Stomach smooth muscle (tissue), 2 donors: ENCODE results near the gene ZFP36.
A peak's percentile ranks its signal among the peaks of the same experiment; 100 is the strongest.
"Not testable (repeated sequence)": the region's sequence is repeated elsewhere in the genome, so short reads cannot be mapped to it uniquely, and the experiment has no call there.

Source experiments
- H3K27ac ChIP-seq: one replicate; pipeline ENCODE4 v1.7.0; 2013; ENCODE audit warnings: mild to moderate bottlenecking, low read length, inconsistent platforms
- H3K27me3 ChIP-seq, 2 donors: one replicate each; pipeline ENCODE4 v1.7.0; 2013; ENCODE audit warnings: low read length in 2 of 2; ENCODE audit not compliant: insufficient read depth in 2 of 2, control insufficient read depth in 1 of 2
- H3K36me3 ChIP-seq, 2 donors: one replicate each; pipeline ENCODE4 v1.7.0; 2013; ENCODE audit warnings: low read length in 2 of 2; ENCODE audit not compliant: control insufficient read depth in 2 of 2, insufficient read depth in 2 of 2
- H3K4me1 ChIP-seq: one replicate; pipeline ENCODE4 v1.7.0; 2013; ENCODE audit warnings: low read length; ENCODE audit not compliant: control insufficient read depth, insufficient read depth
- H3K4me3 ChIP-seq, 2 donors: one replicate each; pipeline ENCODE4 v1.7.0; 2013; ENCODE audit warnings: low read length in 2 of 2
- H3K9ac ChIP-seq, 2 donors: one replicate each; pipeline ENCODE4 v1.7.0; 2013; ENCODE audit warnings: low read length in 2 of 2, mild to moderate bottlenecking in 1 of 2
- H3K9me3 ChIP-seq, 2 donors: one replicate each; pipeline ENCODE4 v1.7.0; 2013; ENCODE audit warnings: low read length in 2 of 2; ENCODE audit not compliant: control insufficient read depth in 2 of 2
- donor health status: healthy.
- donor health status: Pancreatic carcinoma.

Gene ZFP36

DNA sequence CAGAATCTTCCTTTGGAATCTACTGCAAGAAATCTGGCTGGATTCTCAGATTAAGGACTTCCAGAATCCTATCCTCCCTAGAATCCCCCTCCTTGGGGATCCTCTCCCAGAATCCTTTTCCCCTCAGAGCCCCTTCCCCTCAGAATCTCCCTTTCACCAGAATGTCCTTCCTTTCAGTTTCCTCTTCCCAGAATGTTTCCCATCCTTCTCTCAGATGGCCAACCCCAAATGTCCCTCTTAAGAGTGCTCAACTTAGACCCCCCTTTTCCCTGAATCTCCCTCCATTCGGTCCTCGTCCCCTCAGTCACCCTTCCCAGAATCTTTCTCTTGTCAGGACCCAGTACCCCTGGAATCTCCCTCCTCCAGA, 29.7 kb downstream of the ZFP36 start:
- Histone ChIP-seq H3K36me3 (peaks cover 19 to 22% of the 10 kb centered on the region in 2 donors), H3K9ac (peak overlapping the region; percentile 89 to 97), H3K4me3 (peak overlapping the region; percentile 87 to 98), H3K9me3 (no peaks in the 10 kb centered on the region), H3K4me1 (peaks cover 31% of the 10 kb centered on the region), H3K27ac (peak overlapping the region; percentile 79), H3K27me3 (peaks cover 3 to 6% of the 10 kb centered on the region in 2 donors)

DNA sequence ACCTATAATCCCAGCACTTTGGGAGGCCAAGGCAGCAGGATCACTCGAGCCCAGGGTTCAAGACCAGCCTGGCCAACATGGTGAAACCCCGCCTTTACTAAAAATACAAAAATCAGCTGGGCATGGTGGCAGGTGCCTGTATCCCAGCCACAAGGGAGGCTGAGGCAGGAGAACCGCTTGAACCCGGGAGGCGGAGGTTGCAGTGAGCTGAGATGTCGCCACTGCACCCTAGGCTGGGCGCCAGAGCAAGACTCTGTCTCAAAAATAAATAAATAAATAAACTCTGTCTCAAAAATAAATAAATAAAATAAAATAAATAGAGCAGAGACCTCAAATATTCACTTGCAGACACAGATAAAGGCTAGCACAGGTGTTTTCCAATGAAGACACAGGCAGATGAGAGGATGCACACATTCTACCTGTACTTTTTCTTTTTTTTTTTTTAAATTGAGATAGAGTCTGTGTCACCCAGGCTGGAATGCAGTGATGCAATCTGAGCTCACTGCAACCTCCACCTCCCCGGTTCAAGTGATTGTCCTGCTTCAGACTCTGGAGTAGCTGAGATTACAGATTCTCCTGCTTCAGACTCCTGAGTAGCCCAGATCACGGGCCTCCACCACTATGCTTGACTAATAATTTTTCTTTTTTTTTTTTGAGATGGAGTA, 31.8 kb downstream of the ZFP36 start:
- no peak overlapping the region for H3K4me3 ChIP-seq
- H3K27ac ChIP-seq, result no peak overlapping the region
- H3K4me1 ChIP-seq, result peaks cover 29% of the 10 kb centered on the region
- H3K36me3 ChIP-seq, result peaks cover 11 to 12% of the 10 kb centered on the region in 2 donors
- H3K9ac ChIP-seq, result no peak overlapping the region
- H3K27me3 ChIP-seq, result peaks cover 3 to 6% of the 10 kb centered on the region in 2 donors
- H3K9me3 ChIP-seq, result no peaks in the 10 kb centered on the region

DNA sequence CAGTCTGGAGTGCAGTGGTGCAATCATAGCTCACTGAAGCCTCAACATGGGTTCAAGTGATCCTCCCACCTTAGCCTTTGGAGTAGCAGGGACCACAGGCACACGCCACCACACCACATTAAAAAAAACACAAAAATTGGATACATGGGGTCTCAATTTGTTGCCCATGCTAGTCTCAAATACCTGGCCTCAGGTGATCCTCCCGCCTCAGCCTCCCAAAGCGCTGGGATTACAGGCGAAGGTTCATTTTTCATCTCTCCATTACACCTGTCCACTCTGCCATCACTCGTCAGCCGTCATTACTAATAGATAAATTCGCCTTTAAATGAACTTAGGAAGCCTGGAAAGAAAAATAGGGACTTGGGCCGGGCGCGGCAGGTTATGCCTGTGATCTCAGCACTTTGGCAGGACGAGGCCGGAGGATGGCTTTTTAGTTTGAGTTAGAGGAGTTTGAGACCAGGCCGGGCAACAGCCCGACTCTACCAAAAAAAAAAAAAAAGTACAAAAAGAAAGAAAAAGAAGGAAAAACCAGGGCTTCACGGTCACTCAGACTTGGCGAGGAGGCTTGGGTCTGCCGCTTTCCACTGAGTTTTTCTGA, 38.0 kb downstream of the ZFP36 start:
- Histone ChIP-seq H3K27ac (peak overlapping the region; percentile 95), H3K9ac (peak overlapping the region; percentile 84 to 100), H3K4me1 (peaks cover 31% of the 10 kb centered on the region), H3K36me3 (peaks cover 0 to 7% of the 10 kb centered on the region in 2 donors), H3K4me3 (peak overlapping the region; percentile 94 to 100), H3K27me3 (peaks cover 0 to 2% of the 10 kb centered on the region in 2 donors), H3K9me3 (no peaks in the 10 kb centered on the region)

DNA sequence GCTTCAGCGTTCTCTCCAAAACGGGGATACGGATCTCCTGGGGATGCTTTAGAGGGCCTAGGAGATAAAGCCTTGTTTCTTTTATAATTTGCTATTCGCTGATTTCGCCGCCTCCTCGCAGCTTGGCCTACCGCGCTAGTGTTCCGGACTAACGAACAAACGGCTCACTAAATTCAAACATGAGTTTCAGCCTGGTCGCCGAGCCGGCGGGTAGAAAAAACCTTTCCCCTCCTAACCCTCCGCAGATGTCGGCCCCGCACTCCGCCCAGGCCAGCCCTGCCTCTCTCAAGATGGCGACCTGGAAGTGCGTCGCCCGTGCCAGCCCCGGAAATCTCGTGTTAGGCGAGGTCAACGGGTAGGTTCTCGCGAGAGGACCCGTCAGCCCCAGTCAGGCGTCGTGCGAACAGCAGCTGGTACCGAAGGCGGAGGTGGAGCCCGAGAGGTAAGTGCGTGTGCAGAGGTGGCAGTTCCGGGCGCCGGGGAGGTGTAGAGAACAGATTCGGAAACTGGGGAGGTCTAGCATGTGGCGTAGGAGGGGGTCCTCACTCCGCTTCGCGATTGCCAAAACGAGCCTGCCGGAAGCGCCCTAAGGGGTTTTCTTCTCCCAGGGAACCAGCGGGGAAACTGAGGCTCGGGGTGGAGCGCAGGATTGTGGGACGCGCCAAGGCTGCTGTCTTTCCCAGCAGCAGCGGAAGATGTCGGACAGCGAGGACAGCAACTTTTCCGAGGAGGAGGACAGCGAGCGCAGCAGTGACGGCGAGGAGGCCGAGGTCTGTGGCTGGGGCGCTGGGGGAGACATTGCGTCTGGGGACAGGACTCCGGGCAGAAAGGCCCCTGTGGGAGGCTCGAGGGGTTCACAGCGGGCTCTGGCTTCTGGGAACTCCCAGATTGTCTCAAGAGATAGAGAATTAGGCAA, 38.8 kb downstream of the ZFP36 start, which contains the start of gene SUPT5H:
Gene SUPT5H (plus strand): TSS at position 387 of the 916 bp plus-strand sequence. CDS start 309 bp downstream, at position 696.
- H3K36me3 ChIP-seq, result peaks cover 0 to 7% of the 10 kb centered on the region in 2 donors
- H3K27ac ChIP-seq, result peak within 1 kb of the TSS; percentile 95
- peaks cover 33% of the 10 kb centered on the region for H3K4me1 ChIP-seq

DNA sequence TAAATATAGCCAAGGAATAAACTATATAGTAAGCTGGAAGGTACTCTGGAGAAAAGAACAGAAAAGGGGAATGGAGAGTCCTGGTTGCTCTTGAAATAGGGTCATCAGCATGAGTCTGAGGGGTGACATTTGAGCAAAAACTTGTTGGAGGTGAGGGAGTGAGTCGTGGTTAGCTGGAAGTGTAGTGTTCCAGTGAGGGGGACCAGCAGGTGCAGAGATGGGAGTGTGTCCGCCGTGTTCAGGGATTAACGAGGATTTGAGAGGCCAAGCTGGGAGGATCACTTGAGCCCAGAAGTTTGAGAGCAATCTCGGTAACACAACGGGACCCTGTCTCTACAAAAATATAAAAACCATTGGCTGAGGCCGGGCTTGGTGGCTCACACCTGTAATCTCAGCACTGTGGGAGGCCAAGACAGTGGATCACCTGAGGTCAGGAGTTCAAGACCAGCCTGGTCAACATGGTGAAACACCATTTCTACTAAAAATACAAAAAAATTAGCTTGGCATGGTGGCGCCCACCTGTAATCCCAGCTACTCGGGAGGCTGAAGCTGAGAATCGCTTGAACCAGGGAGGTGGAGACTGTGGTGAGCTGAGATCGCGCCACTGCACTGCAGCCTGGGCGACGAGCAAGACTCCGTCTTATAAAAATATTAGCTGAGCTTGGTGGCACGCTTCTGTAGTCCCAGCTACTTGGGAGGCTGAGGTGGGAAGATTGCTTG, 39.9 kb downstream of the ZFP36 start:
- Histone ChIP-seq H3K36me3 (peaks cover 0 to 7% of the 10 kb centered on the region in 2 donors), H3K9ac (peak overlapping the region; percentile 84 to 100), H3K4me1 (peaks cover 34% of the 10 kb centered on the region), H3K9me3 (no peaks in the 10 kb centered on the region), H3K27ac (no peak overlapping the region), H3K27me3 (no peaks in the 10 kb centered on the region), H3K4me3 (peak overlapping the region; percentile 94 to 100)

More for the DNA sequence above, 38.8 kb downstream of the ZFP36 start, which contains the start of gene SUPT5H:
- Histone ChIP-seq H3K9ac (peak within 1 kb of the TSS; percentile 84 to 100), H3K4me3 (peak within 1 kb of the TSS; percentile 94 to 100), H3K27me3 (peaks cover 0 to 2% of the 10 kb centered on the region in 2 donors), H3K9me3 (no peaks in the 10 kb centered on the region)

DNA sequence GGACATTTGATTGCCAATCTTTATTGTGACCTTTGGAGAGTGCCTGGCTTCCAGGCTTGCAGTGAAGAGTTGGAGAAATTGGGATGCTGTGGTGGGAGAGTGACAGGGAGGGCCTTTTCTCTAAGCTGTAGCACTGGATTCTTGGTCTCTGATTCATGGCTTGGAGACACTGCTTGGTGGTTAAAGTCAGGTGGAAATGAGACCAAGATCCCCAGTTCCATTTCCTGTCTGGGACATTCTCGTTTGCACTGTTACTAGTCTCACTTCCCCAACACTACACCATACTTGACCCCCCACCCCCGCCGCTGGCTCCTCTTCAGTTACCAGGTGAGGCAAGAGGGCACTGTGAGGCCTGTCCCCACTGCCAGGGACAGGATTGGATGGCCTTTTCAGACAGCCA, 41.6 kb downstream of the ZFP36 start:
- Histone ChIP-seq H3K4me1 (peaks cover 34% of the 10 kb centered on the region), H3K9ac (peak overlapping the region in 1 of 2 donors; percentile 0), H3K9me3 (no peaks in the 10 kb centered on the region), H3K36me3 (peaks cover 4 to 17% of the 10 kb centered on the region in 2 donors), H3K27me3 (no peaks in the 10 kb centered on the region), H3K27ac (no peak overlapping the region), H3K4me3 (no peak overlapping the region)

DNA sequence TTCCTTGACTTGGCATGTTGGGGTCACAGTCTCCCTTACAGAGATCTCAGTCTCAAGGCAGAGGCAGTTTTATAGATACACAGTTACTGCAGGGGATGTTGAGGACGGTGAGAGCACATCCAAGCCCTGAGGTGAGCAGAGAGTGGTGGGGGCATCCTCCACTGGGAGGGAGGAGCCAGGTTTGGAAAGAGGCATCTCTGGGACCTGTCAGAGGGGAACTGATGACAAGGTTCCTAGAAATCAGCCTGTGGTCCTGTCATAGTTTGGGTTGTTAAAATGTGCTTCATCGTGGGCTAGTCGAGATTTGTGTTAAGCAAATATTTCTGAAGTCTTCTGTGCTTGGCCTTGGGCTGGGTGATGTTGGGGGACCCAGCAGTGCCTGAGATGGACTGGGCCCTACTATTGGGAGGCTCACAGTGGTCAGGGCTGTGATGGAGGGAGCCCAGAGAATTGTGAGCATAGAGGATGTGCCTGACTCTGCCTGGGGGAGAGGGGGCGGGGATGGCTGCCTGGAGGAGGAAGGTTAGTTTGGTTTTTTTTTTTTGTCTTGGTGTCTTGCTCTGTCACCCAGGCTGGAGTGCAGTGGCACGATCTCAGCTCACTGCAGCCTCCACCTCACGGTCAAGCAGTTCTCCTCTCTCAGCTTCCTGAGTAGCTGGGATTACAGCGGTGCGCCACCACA, 42.6 kb downstream of the ZFP36 start:
- H3K9me3 ChIP-seq, result no peaks in the 10 kb centered on the region
- H3K4me3 ChIP-seq, result no peak overlapping the region
- H3K27ac ChIP-seq, result no peak overlapping the region
- peaks cover 6 to 21% of the 10 kb centered on the region in 2 donors for H3K36me3 ChIP-seq
- no peak overlapping the region for H3K9ac ChIP-seq
- H3K27me3 ChIP-seq, result no peaks in the 10 kb centered on the region
- H3K4me1 ChIP-seq, result peaks cover 34% of the 10 kb centered on the region

DNA sequence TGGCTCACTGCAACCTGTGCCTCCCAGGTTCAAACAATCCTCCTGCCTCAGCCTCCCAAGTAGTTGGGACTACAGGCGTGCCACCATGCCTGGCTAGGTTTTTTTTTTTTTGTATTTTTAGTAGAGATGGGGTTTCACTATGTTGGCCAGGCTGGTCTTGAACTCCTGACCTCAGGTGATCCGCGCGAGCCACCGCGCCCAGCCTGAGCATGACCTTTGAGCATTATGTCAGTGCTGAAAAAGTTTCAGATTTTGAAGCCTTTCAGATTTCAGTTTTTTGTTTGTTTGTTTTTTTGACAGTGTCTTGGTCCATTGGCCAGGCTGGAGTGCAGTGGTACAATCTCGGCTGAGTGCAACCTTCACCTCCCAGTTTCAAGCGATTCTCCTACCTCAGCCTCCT, 44.6 kb downstream of the ZFP36 start:
- H3K4me3 ChIP-seq, H3K27ac ChIP-seq, H3K9ac ChIP-seq, H3K9me3 ChIP-seq, H3K27me3 ChIP-seq: not testable (repeated sequence)
- peaks cover 6 to 25% of the 10 kb centered on the region in 2 donors for H3K36me3 ChIP-seq
- H3K4me1 ChIP-seq, result peaks cover 24% of the 10 kb centered on the region
